IMR-90 (cell line): Measurements from ENCODE around the gene KCTD13. TPM values are rescaled to one million over a fixed set of nuclear protein-coding genes. Genes with fewer than 3 reads are reported as not detected.

ENCODE experiments used
- ATAC-seq: fragments of 200-7000 bp; cut with Tn5 transposase; 2 replicates; pipeline ENCODE4 v1.9.1; 2020; ENCODE audit warnings: low read depth, mild to moderate bottlenecking, moderate library complexity
- BruUV-seq: library from RNA; stranded (reverse); fragments of 400-500 nt; replicated peaks from 2 replicates; lab custom pipeline; 2021; lab: Mats Ljungman, UMichigan
- CTCF ChIA-PET: fragments of 300-600 bp; formaldehyde crosslinking; extraction: SDS; loops from one replicate; lab custom pipeline; 2021; ENCODE audit warnings: antibody characterized with exemption; lab: Yijun Ruan, JAX
- POLR2A ChIA-PET: fragments of 300-600 bp; sonication (Branson Sonifier 250); formaldehyde crosslinking; loops from one replicate; lab custom pipeline; 2022; ENCODE audit warnings: antibody characterized with exemption; ENCODE audit not compliant: unreplicated experiment; lab: Charles Lee
- DNase-seq: peaks from one replicate; pipeline ENCODE4 v3.0.0; 2013
- H2AFZ ChIP-seq: replicated peaks from 2 replicates; pipeline ENCODE3; 2013; ENCODE audit warnings: low read length, mild to moderate bottlenecking; ENCODE audit not compliant: poor library complexity
- H2AK5ac ChIP-seq: 2 replicates; pipeline ENCODE4 v1.6.1; 2013; ENCODE audit warnings: low read depth, low read length, inconsistent platforms
- H2AK9ac ChIP-seq: replicated peaks from 2 replicates; pipeline ENCODE3; 2013; ENCODE audit warnings: mild to moderate bottlenecking, low read depth, low read length, moderate library complexity; ENCODE audit not compliant: poor library complexity
- H2BK120ac ChIP-seq: 2 replicates; pipeline ENCODE4 v1.6.1; 2013; ENCODE audit warnings: low read depth, low read length, inconsistent platforms
- H2BK15ac ChIP-seq: 3 replicates; pipeline ENCODE4 v1.6.1; 2013; ENCODE audit warnings: low read depth, low read length, inconsistent platforms
- H2BK20ac ChIP-seq: 2 replicates; pipeline ENCODE4 v1.6.1; 2013; ENCODE audit warnings: low read depth, mild to moderate bottlenecking, inconsistent platforms, low read length, moderate library complexity
- H2BK5ac ChIP-seq: 2 replicates; pipeline ENCODE4 v1.6.1; 2013; ENCODE audit warnings: mild to moderate bottlenecking, low read depth, low read length, inconsistent platforms; ENCODE audit not compliant: poor library complexity, severe bottlenecking
- H3K14ac ChIP-seq: replicated peaks from 2 replicates; pipeline ENCODE4 v1.6.1; 2013; ENCODE audit warnings: low read depth, low read length, inconsistent platforms
- H3K18ac ChIP-seq: 2 replicates; pipeline ENCODE4 v1.6.1; 2013; ENCODE audit warnings: low read depth, low read length, control low read depth
- H3K23ac ChIP-seq: 2 replicates; pipeline ENCODE4 v1.6.1; 2013; ENCODE audit warnings: low read depth, low read length, inconsistent platforms
- H3K27ac ChIP-seq: 2 replicates; pipeline ENCODE4 v1.5.1; 2013; ENCODE audit warnings: mild to moderate bottlenecking, control low read depth, low read length; ENCODE audit not compliant: insufficient read depth
- H3K27me3 ChIP-seq: 2 replicates; pipeline ENCODE4 v1.6.1; 2013; ENCODE audit warnings: low read length; ENCODE audit not compliant: control insufficient read depth, insufficient read depth
- H3K36me3 ChIP-seq: 2 replicates; pipeline ENCODE4 v1.6.1; 2013; ENCODE audit warnings: low read length, mixed read lengths; ENCODE audit not compliant: control insufficient read depth, insufficient read depth
- H3K4ac ChIP-seq: 2 replicates; pipeline ENCODE4 v1.6.1; 2013; ENCODE audit warnings: low read depth, low read length, inconsistent platforms
- H3K4me1 ChIP-seq: 2 replicates; pipeline ENCODE4 v1.6.1; 2013; ENCODE audit warnings: low read length, mixed read lengths; ENCODE audit not compliant: control insufficient read depth, insufficient read depth
- H3K4me2 ChIP-seq: 2 replicates; pipeline ENCODE4 v1.6.1; 2013; ENCODE audit warnings: low read depth, mild to moderate bottlenecking, control low read depth, low read length, moderate library complexity
- H3K4me3 ChIP-seq: 2 replicates; pipeline ENCODE4 v1.5.1; 2013; ENCODE audit warnings: low read depth, mild to moderate bottlenecking, control low read depth, low read length, moderate library complexity; ENCODE audit not compliant: insufficient read depth
- H3K56ac ChIP-seq: 2 replicates; pipeline ENCODE4 v1.6.1; 2013; ENCODE audit warnings: low read length, inconsistent platforms; ENCODE audit not compliant: insufficient read depth; ENCODE audit errors: extremely low read depth
- H3K79me1 ChIP-seq, 2 experiments: 2 replicates each; pipeline ENCODE4 v1.6.1; 2013; ENCODE audit warnings: low read length in 2 of 2, inconsistent platforms in 1 of 2, low read depth in 1 of 2
- H3K9ac ChIP-seq: 2 replicates; pipeline ENCODE4 v1.6.1; 2013; ENCODE audit warnings: low read depth, low read length, control low read depth
- H3K9me1 ChIP-seq: 2 replicates; pipeline ENCODE4 v1.6.1; 2013; ENCODE audit warnings: low read length, inconsistent platforms; ENCODE audit not compliant: insufficient read depth
- H3K9me3 ChIP-seq: 2 replicates; pipeline ENCODE4 v1.6.1; 2013; ENCODE audit warnings: low read length; ENCODE audit not compliant: control insufficient read depth, insufficient read depth
- H4K20me1 ChIP-seq: 2 replicates; pipeline ENCODE4 v1.6.1; 2013; ENCODE audit warnings: low read length, inconsistent platforms; ENCODE audit not compliant: insufficient read depth
- H4K5ac ChIP-seq: 2 replicates; pipeline ENCODE4 v1.6.1; 2013; ENCODE audit warnings: mild to moderate bottlenecking, low read depth, low read length, control low read depth
- H4K8ac ChIP-seq, 2 experiments: 2 replicates each; pipeline ENCODE4 v1.6.1; 2013; ENCODE audit warnings: low read depth in 2 of 2, low read length in 2 of 2, control low read depth in 1 of 2, inconsistent platforms in 1 of 2
- H4K91ac ChIP-seq: 2 replicates; pipeline ENCODE4 v1.6.1; 2013; ENCODE audit warnings: low read depth, low read length, inconsistent platforms; ENCODE audit not compliant: insufficient read depth
- BHLHE40 ChIP-seq: fragments of 150-350 bp; IDR thresholded peaks from 2 replicates; pipeline ENCODE4 v1.6.1; 2016; ENCODE audit warnings: mild to moderate bottlenecking, low read depth, low read length
- CEBPB ChIP-seq: IDR thresholded peaks from 2 replicates; pipeline ENCODE4 v1.6.1; 2012; ENCODE audit warnings: low read depth, low read length, improper control_type of control experiment
- CHD1 ChIP-seq: IDR thresholded peaks from 2 replicates; pipeline ENCODE4 v1.6.1; 2012; ENCODE audit warnings: low read depth, low read length, improper control_type of control experiment
- ELK1 ChIP-seq: fragments of 150-350 bp; IDR thresholded peaks from 2 replicates; pipeline ENCODE4 v1.6.1; 2016; ENCODE audit warnings: low read depth, mild to moderate bottlenecking, low read length, moderate library complexity, borderline replicate concordance
- FOS ChIP-seq: fragments of 150-350 bp; IDR thresholded peaks from 2 replicates; pipeline ENCODE4 v1.6.1; 2016; ENCODE audit warnings: low read depth, low read length
- MAFK ChIP-seq: IDR thresholded peaks from 2 replicates; pipeline ENCODE4 v1.6.1; 2012; ENCODE audit warnings: low read depth, low read length, improper control_type of control experiment
- MAZ ChIP-seq: IDR thresholded peaks from 2 replicates; pipeline ENCODE4 v1.6.1; 2012; ENCODE audit warnings: low read depth, mild to moderate bottlenecking, low read length, improper control_type of control experiment, moderate library complexity, borderline replicate concordance
- MXI1 ChIP-seq: IDR thresholded peaks from 2 replicates; pipeline ENCODE4 v1.6.1; 2012; ENCODE audit warnings: low read depth, mild to moderate bottlenecking, low read length, moderate library complexity, borderline replicate concordance
- NFE2L2 ChIP-seq: fragments of 150-350 bp; IDR thresholded peaks from 2 replicates; pipeline ENCODE4 v1.6.1; 2016; ENCODE audit warnings: low read depth, mild to moderate bottlenecking, low read length
- POLR2A ChIP-seq: IDR thresholded peaks from 2 replicates; pipeline ENCODE4 v1.6.1; 2012; ENCODE audit warnings: mild to moderate bottlenecking, low read depth, low read length
- RAD21 ChIP-seq: IDR thresholded peaks from 2 replicates; pipeline ENCODE4 v1.6.1; 2012; ENCODE audit warnings: low read length, improper control_type of control experiment
- RCOR1 ChIP-seq: IDR thresholded peaks from 2 replicates; pipeline ENCODE4 v1.6.1; 2012; ENCODE audit warnings: mild to moderate bottlenecking, low read length, improper control_type of control experiment; ENCODE audit not compliant: insufficient replicate concordance
- RFX5 ChIP-seq: IDR thresholded peaks from 2 replicates; pipeline ENCODE4 v1.8.0; 2012; ENCODE audit warnings: low read depth, mild to moderate bottlenecking, low read length, moderate library complexity
- SMC3 ChIP-seq: fragments of 150-350 bp; IDR thresholded peaks from 2 replicates; pipeline ENCODE4 v1.6.1; 2016; ENCODE audit warnings: low read depth, mild to moderate bottlenecking, antibody characterized with exemption, low read length, moderate library complexity
- WGBS, 2 experiments: methylation state at CpG; one replicate each; pipeline versions ENCODE4 v1.1.5 to v1.1.7; 2013; ENCODE audit warnings: missing lambda C conversion rate in 2 of 2; ENCODE audit not compliant: insufficient read length in 1 of 2; ENCODE audit errors: extremely low coverage in 2 of 2; 5-methylcytosine and 5-hydroxymethylcytosine counted together
- dilution Hi-C: fragments of 300-500 bp; cut with HindIII; formaldehyde crosslinking; loops from one replicate; pipeline ENCODE4 v1.14.3; 2018; ENCODE audit warnings: low sequenced_read_pairs; ENCODE audit not compliant: unreplicated experiment
- in situ Hi-C: fragments of 300-500 bp; cut with MboI; formaldehyde crosslinking; loops from 3 replicates; pipeline ENCODE4 v1.14.3; 2019; ENCODE audit warnings: low sequenced_read_pairs, inconsistent platforms, mixed read lengths
- intact Hi-C: fragments of 100-400 bp; cut with micrococcal nuclease; formaldehyde crosslinking; loops from 2 replicates; pipeline ENCODE4 v1.10.0; 2022
- polyA plus RNA-seq, 3 experiments: library from polyadenylated mRNA; depleted of rRNA; stranded (reverse); fragments of >200 nt; gene quantifications; 2 replicates each; pipeline ENCODE4 v1.2.3, GENCODE V29; 2012; ENCODE audit warnings: low replicate concordance in 1 of 3
- total RNA-seq: library from RNA; depleted of rRNA; stranded (reverse); fragments of >200 nt; gene quantifications from 2 replicates; pipeline ENCODE4 v1.2.3, GENCODE V29; 2012
- TF ChIP-seq, protein P1 (sequence below): fragments of 150-350 bp; IDR thresholded peaks from 2 replicates; pipeline ENCODE4 v1.6.1; 2017; ENCODE audit warnings: mild to moderate bottlenecking, antibody characterized with exemption, low read length, low read depth
- TF ChIP-seq, protein P2 (sequence below): conservative IDR thresholded peaks from 2 replicates; pipeline ENCODE4 v1.5.1; 2012; ENCODE audit warnings: mild to moderate bottlenecking, low read depth, low read length, improper control_type of control experiment

The KCTD13 gene
- total and polyA plus RNA-seq, 2 of the 4 experiments (the other 2 are of a cell fraction) = 4.1 to 20.7 TPM

DNA sequence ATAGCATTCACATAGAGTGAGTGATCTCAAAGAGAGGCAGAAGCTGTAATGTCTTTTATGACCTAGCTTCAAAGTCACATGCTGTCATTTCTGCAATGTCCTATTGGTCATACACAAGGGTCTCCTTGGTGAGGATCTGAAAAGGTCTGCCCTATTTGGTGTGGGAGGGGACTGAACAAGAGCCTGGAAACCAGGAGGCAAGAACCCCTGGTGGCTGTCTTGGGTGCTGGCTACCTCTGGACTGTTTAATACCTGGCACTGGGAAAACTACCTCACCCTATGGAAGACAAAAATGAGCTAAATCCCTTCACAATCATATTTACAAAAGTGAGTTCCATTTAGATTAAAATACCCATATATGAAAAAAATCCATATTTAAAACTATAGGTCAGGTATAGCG lies 9.0 kb downstream of the KCTD13 start:
- Histone ChIP-seq H2BK20ac (no peak overlapping the region), H3K36me3 (peaks cover 23% of the 10 kb centered on the region), H2AFZ (no peak overlapping the region), H2AK9ac (no peak overlapping the region), H2AK5ac (no peak overlapping the region), H3K23ac (no peak overlapping the region), H2BK15ac (no peak overlapping the region), H3K4me1 (no peaks in the 10 kb centered on the region; the same call in none of the 2 replicates), H4K20me1 (peaks cover 2% of the 10 kb centered on the region; the same call in 1 of the 2 replicates), H2BK5ac (no peak overlapping the region), H3K9me3 (no peaks in the 10 kb centered on the region), H3K4ac (no peak overlapping the region), H3K56ac (no peak overlapping the region), H3K27me3 (no peaks in the 10 kb centered on the region), H3K9ac (no peak overlapping the region), H3K4me2 (no peak overlapping the region), H4K8ac (no peak overlapping the region), H3K9me1 (peaks cover 15% of the 10 kb centered on the region; the same call in 1 of the 2 replicates), H4K91ac (no peak overlapping the region), H3K4me3 (no peak overlapping the region), H3K18ac (no peak overlapping the region), H3K27ac (no peak overlapping the region), H3K14ac (no peak overlapping the region), H2BK120ac (no peak overlapping the region), H3K79me1 (peaks cover 14 to 36% of the 10 kb centered on the region in 2 experiments; a peak in 3 of 4 replicates), H4K5ac (no peak overlapping the region)
- DNase-seq (no peak), ATAC-seq (no peak)
- TF ChIP-seq FOS (no peak), RFX5 (no peak), CEBPB (no peak), CHD1 (no peak), MXI1 (no peak), MAZ (no peak), RAD21 (no peak), POLR2A (no peak), BHLHE40 (no peak), NFE2L2 (no peak), MAFK (no peak), RCOR1 (no peak), SMC3 (no peak), ELK1 (no peak)
- TF ChIP-seq, protein P1, sequence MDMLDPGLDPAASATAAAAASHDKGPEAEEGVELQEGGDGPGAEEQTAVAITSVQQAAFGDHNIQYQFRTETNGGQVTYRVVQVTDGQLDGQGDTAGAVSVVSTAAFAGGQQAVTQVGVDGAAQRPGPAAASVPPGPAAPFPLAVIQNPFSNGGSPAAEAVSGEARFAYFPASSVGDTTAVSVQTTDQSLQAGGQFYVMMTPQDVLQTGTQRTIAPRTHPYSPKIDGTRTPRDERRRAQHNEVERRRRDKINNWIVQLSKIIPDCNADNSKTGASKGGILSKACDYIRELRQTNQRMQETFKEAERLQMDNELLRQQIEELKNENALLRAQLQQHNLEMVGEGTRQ = no peak
- TF ChIP-seq, protein P2, sequence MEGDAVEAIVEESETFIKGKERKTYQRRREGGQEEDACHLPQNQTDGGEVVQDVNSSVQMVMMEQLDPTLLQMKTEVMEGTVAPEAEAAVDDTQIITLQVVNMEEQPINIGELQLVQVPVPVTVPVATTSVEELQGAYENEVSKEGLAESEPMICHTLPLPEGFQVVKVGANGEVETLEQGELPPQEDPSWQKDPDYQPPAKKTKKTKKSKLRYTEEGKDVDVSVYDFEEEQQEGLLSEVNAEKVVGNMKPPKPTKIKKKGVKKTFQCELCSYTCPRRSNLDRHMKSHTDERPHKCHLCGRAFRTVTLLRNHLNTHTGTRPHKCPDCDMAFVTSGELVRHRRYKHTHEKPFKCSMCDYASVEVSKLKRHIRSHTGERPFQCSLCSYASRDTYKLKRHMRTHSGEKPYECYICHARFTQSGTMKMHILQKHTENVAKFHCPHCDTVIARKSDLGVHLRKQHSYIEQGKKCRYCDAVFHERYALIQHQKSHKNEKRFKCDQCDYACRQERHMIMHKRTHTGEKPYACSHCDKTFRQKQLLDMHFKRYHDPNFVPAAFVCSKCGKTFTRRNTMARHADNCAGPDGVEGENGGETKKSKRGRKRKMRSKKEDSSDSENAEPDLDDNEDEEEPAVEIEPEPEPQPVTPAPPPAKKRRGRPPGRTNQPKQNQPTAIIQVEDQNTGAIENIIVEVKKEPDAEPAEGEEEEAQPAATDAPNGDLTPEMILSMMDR = no peak
- no TSS peak for BruUV-seq
- in situ Hi-C loops = no loop called here
- ChIA-PET CTCF (interaction anchor here (0.6 to 1.4 kb wide), 2 partner anchors 27 to 104 kb away, joined by 3 to 5 read pairs; no protein-coding TSS in a partner anchor), POLR2A (no interaction called here)
- intact Hi-C loops = no loop called here
- dilution Hi-C loops = no loop called here
- no CpG with 5 or more reads among the region's 1 CpG for WGBS, 2 experiments
